NB4 (cell line): Measurements from ENCODE around the gene GADL1.

ENCODE experiments used
- CTCF ChIP-seq: IDR thresholded peaks from one replicate; pipeline ENCODE4 v1.5.1; 2012; ENCODE audit warnings: low read depth, low read length
- MAX ChIP-seq: IDR thresholded peaks from 2 replicates; pipeline ENCODE4 v1.6.1; 2011; ENCODE audit warnings: low read depth, low read length
- POLR2A ChIP-seq: IDR thresholded peaks from 2 replicates; pipeline ENCODE4 v1.6.1; 2011; ENCODE audit warnings: mild to moderate bottlenecking; ENCODE audit not compliant: insufficient read length; ENCODE audit errors: extremely low read depth

- no peak for TF ChIP-seq CTCF
- no peak for TF ChIP-seq POLR2A
- no peak for TF ChIP-seq MAX
Measured at GRCh38 chr3:30691249-30691880, 203.1 kb downstream of the GADL1 start.
